Right forelimb (tissue), 1 donor: ENCODE data around the gene FSIP2.
"Not testable (repeated sequence)": the region's sequence is repeated elsewhere in the genome, so short reads cannot be mapped to it uniquely, and the experiment has no call there.

Source experiments
- DNase-seq: peaks from one replicate; pipeline ENCODE4 v3.0.0-alpha.2; 2018

The FSIP2 gene

DNA sequence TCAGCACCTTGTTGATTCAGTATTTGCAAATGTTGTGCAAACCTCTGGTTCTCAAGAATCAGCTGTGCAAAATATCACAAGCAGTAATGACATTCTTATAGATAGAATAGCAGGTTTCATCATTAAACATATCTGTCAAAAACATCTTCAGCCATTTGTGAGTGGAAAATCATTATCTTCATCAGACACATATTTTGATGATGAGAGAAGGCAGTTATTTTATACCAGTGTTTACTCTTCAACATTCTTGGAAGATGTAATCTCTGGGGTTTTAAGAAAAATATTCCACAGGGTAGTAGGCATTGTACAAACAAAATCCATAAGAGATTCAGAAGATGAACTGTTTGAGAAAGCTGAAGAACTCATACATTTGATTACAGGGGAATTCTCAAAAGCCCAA lies 64.3 kb downstream of the FSIP2 start:
- DNase-seq = no peak

DNA sequence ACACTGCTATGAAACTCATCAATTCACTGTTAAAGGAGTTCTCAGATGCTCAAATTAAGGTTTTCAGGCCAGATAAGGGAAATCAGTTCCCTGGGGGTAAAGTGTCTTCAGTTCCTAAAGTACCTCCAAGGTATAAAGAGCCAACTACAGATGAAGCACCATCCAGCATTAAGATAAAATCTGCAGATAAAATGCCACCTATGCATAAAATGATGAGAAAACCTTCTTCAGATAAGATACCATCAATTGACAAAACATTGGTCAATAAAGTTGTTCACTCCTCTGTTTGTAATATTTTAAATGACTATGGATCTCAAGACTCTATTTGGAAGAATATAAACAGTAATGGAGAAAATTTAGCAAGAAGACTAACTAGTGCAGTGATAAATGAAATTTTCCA lies 68.2 kb downstream of the FSIP2 start:
- DNase-seq = no peak

DNA sequence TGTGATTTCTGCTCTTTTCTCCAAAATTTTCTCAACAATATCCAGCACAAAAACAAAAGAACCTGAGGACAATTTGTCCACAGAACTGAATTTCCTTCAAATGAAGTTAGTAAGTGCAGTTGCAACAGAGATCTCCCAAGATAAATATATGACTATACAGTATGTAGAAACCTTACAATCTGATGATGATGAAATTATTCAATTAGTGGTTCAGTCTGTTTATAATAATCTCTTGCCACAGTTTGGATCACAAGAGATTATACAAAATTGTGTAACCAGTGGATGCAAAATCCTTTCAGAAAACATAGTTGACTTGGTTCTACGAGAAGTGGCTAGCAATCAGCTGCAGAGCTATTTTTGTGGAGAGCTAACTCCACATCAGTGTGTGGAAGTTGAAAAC lies 68.7 kb downstream of the FSIP2 start:
- no peak for DNase-seq

DNA sequence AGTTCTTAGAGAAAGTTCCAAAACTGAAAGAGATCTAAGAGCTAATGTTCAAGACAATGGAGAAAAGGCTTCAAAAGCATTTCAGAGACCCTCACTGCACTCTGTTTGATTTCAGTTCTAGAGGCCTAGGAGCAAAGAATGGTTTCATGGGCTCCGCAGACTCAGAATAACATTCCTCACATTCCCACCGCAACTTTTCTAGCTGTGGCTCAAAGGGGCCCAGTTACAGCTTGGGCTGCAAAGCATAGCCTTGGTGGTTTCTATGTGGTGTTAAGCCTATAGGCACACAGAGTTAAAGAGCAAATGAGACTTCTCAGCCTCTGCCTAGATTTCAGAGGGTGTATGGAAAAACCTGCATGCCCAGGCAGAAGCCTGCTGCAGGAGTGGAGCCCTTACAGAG lies 73.0 kb downstream of the FSIP2 start:
- no peak for DNase-seq

DNA sequence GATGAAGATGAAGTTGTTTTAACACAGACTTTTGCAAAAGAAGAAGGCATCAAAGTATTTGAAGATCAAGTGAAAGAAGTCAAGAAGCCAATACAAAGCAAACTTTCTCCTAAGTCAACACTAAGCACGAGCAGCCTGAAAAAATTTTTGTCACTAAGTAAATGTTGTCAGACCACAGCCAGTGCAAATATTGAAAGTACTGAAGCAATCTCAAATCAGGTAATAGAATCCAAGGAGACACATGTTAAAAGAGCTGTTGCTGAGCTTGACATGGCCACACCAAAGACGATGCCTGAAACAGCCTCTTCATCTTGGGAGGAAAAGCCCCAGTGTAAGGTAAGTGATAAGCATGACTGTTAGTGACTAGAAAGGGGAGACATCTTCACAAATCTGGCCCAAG lies 75.1 kb downstream of the FSIP2 start:
- DNase-seq = no peak

DNA sequence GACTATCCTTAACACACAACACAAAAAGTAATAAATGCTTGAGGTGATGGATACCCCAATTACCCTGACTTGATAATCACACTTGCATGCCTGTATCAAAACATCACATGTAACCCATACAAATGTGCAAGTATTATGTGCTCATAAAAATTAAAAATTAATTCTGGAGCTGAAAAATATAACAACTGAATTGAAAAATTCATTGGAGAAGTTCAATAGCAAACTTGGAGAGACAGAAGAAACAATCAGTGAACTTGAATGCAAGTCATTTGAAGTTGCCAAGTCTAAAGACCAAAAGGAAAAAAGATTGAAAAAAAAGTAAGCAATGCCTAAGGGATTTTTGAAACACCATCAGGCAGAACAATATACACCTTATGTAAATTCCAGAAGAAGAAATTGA lies 79.4 kb downstream of the FSIP2 start:
- DNase-seq = no peak

DNA sequence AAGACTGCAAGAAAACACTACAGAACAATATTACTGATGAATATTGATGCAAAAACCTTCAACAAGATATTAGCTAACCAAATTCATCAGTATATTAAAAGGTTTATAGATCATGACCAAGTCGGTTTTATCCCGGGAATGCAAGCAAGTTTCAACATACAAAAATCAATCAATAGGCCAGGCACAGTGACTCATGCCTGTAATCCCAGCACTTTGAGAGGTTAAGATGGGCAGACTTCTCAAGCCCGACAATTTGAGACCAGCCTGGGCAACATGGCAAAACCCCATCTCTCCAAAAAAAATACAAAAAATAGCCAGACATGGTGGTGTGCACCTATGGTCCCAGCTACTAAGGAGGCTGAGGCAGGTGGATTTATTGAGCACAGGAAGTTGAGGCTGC lies 82.9 kb downstream of the FSIP2 start:
- DNase-seq = no peak

DNA sequence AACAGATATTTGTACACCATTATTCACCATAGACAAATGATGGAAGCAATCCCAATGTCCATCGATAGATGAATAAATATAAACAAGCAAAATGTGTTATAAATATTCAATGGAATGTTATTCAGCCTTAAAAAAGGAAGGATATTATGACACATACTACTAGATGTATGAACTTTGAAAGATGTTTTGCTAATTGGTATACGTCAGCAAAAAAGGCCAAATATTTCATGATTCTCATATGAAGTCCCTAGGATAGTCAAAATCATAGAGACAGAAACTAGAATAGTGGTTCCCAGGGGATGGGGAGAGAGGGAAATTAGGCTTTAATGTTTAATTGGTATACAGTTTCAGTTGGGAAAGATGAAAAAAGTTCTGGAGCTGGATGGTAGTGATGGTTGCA lies 85.2 kb downstream of the FSIP2 start:
- DNase-seq = no peak

DNA sequence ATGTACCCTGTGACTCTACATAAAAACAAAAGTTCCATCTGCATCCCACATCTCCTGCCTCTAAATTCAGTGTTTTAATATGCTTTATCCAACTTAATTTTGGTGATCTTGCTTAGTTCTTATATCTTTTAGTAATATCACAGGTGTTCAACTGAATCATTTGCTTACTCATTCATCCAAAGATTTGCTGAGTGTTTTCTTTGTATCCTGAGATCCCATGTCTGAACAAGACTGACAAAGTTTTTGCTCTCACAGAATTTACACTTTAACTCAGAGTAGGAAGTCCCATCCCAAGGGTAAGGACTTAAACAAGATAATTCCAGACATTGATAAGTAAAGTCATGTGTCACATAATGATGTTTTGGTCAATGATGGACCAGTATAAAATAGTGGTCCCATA lies 87.0 kb downstream of the FSIP2 start:
- no peak for DNase-seq

DNA sequence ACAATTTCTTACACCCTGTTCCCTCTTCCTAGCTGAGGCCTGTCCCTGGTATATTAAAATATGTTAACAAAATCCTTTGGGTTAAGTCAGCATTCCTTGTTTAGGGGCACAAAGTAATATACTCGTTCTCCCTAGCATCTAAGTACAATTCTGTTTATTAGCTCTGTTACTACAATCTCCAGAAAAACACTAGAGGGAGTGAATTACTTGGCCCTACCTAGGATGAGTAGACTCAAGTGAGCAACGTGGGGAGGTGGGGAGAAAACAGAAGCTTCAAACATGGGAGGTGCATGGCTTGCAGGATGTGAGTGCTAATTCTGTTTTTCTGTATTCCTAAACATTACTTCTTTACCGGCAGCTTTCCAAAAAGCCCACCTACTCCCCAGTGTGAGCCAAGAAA lies 89.7 kb downstream of the FSIP2 start:
- DNase-seq = no peak

DNA sequence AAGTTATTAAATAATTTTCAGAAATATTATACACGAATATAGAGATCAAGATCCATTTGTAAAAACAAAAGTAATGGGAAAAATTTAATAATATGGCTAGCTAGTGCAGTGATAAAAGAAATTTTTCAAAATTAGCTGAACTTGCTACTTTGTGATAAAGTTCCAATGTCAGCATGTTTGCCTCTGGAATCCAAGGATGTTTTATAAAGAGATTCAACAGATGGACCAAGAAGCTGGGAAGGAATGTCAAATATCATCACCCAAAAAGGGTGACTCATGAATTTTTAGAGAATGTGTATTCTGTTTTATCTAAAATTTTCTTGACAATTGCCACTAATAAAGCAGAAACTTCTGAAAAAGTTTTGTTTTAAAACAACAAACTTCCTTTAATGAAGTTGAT lies 95.3 kb downstream of the FSIP2 start:
- DNase-seq = no peak

DNA sequence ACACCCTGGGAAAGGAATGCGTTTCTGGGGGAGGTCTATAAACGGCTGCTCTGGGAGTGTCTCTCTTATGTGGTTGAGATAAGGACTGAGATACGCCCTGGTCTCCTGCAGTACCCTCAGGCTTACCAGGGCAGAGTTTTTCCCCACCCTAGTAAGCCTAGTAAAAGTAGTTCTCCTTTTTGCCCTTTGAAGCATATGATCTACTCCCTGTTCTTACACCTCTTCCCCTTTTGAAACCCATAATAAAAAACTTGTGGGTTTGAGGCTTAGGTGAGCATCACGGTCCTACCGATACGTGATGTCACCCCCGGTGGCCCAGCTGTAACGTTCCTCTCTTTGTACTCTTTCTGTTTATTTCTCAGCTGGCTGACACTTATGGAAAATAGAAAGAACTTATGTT lies 97.4 kb downstream of the FSIP2 start:
- DNase-seq = no peak

DNA sequence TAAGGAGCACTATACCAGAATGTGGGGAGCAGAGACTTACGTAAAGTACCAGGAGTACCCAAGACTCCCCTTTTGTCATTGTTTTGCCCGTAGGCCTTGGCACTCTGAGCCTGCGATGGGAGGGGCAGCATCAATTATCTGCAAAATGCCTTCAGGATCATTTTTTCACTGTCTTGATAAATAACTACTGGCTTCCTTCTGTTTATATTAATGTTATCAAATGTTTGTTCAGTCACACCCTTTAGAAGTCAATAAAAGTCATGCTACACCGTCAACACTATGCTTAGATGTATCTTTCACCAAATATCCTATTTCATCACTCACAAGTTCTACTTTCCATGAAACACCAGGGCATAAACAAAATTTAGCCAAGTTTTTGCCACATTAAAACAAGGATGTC lies 116.3 kb downstream of the FSIP2 start:
- no peak for DNase-seq

DNA sequence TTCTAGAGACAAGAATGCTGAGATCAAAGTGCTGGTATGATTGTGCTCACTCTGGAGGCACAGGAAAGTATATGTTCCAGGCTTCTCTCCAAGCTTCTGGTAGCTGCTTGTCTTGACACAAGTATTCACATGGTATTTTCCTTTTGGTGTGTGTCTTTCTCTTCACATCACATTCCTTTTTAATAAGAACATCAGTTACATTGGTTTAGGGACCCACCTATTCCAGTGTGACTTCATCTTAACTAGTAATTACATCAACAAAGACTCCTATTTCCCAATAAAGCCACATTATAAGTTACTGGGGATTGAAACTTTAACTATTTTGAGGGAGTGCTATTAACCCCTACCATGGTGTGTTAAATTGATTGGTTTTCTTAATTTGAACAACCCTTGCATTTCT lies 119.1 kb downstream of the FSIP2 start:
- no peak for DNase-seq

DNA sequence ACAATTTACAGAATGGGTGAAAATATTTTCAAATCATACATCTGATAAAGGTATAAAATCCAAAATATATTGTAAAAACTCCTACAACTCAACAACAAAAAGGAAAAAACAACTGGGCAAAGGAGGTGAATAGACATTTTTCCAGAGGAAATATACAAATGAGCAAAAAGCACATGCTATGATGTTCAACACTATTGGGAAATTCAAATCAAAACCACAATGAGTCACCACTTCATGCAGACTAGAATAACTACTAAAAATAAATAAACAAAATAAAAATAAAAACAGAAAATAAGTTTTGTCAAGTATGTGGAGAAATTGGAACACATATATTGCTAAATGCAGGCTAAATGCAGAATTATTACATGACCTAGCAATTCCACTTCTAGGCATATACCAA lies 120.9 kb downstream of the FSIP2 start:
- no peak for DNase-seq

DNA sequence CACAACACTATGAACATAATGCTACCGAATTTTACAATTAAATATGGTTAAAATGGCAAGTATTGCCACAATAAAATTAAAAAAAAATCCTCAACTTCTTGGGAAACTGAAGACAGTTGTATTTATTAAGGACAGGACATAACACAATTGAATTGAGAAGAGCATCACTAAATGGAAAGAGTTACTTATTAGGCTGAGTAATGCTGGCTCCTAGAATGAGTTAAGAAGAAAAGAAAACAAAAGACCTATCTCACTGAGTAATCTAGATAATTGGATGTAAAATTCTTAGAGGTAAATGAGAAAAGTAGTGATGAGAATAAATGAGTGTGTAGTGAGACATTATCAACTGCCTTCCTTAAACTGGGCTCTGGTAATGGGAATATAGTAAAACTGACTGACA lies 121.7 kb downstream of the FSIP2 start:
- no peak for DNase-seq

DNA sequence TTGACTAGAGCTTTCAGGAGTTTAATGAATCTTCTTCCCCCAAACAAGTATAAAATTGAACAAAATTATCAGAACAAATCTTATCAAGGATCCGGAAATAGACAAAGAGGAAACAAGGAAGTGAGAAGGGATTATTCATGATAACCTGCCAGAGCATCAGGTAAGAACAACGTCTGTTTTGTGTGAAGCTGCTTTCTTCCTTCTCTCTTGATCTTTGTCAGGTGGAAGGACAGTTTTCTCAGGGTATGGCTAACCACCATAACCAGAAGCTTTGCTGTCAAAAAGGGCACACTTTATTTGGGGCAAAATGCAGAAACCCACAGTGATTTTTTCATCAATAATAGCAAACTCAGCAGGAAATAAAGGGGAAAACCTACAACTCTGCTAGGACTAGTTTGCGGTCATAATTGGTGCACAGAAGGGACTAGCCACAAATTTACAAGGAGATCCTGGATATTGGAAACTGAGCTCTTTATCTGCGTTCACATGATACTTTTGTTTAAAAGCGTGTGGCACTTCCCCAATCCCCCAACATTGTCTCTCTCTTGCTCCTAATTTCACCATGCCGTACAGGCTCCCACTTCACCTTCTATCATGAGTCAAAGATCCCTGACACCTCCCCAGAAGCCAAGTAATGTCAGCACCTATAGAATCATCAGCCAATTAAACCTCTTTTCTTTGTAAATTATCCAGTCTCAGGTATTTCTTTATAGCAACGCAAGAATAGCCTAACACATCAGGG lies 124.2 kb downstream of the FSIP2 start:
- DNase-seq = no peak

DNA sequence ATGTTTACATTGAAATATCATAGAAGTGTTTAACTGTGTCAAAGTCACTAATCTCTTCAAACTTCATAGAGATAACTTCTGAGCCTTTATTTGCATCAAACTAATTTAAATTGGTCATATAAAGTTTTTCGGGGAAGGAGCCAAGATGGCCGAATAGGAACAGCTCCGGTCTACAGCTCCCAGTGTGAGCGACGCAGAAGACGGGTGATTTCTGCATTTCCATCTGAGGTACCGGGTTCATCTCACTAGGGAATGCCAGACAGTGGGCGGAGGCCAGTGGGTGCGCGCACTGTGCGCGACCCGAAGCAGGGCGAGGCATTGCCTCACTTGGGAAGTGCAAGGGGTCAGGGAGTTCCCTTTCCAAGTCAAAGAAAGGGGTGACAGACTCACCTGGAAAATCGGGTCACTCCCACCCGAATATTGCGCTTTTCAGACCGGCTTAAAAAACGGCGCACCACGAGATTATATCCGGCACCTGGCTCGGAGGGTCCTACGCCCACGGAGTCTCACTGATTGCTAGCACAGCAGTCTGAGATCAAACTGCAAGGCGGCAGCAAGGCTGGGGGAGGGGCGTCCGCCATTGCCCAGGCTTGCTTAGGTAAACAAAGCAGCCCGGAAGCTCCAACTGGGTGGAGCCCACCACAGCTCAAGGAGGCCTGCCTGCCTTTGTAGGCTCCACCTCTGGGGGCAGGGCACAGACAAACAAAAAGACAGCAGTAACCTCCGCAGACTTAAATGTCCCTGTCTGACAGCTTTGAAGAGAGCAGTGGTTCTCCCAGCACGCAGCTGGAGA lies 126.1 kb downstream of the FSIP2 start:
- not testable (repeated sequence) for DNase-seq

DNA sequence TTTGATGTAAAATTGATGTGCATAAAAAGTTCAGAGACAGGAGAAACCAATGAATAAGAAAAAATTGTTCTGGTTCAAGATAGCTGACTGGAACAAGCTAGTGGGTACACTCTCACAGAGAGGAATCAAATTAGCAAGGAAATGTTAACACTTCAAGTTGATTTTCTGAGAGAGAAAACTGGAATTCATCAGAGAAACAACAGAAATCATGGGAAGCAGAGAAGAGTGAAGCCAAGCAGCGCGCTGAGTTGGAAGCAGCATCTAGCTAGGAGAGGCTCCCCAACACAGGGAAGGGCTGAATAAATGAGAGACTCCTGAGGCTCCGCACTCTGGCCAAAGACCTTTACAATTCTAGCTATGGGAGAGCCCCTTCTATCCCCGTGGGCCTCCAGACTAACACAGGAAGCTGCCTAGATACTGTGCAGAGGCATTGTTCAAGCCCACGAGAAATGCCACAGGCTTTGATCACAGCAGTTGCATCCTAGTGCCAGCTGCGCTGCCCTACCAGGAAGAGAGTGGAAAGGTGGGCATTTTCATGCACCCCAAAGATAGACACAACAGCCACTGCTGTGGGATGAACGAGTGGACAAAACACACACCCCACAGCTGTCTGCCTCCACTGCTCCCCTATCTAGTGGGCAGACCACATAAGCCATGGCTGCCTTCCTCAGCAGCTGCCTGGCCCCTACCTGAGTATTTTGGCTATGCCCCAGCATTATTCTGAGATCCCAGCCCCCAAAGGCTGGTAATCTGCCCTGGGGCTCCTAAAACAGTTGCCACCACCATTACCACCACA lies 136.7 kb downstream of the FSIP2 start:
- no peak for DNase-seq

DNA sequence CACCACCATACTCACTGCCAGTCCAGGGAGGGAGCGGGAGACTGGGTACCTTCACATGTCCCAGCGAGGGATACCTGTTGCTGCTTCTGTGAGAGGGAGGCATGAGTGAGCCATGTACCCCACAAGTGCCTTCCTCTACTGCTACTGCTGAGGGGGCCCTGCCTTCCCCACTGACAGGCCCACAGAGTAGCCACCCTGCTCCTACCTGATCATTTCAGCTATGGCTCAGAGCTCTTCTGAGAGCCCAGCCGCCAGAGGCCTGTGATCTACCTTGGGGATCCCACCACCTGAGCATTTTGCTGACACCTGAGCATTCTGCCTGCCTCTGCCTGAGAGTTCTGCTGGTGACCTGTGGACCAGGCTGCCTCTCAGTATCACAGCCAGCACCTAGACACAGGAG lies 137.6 kb downstream of the FSIP2 start:
- DNase-seq = no peak

DNA sequence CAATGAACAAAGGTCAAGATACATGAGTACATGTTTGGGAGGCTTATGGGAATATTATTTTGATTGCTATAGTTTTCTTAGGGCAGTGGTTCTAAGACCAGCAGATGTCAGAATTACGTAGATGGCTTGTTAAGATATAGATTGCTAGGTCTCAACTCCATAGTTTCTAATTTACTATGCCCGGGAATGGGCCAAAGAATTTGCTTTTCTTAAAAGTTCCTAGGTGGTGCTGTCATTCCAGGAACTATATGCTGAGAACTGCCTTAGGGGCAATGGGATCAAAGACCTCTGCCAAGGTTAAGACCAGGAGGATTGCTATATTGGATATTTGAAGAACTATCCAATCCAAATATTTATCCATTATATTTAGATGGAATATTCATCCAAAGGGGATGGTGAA lies 141.8 kb downstream of the FSIP2 start:
- no peak for DNase-seq
